Activated CD4-positive, CD25-positive, alpha-beta regulatory T cell treated with anti-CD3 and anti-CD28 coated beads, Interleukin-2, amount 50 U/mL, for 16 hours (primary cell): Measurements from ENCODE around the gene PARP6.
A peak's percentile ranks its signal among the peaks of the same experiment; 100 is the strongest.
"Not testable (repeated sequence)": the region's sequence is repeated elsewhere in the genome, so short reads cannot be mapped to it uniquely, and the experiment has no call there.

ENCODE experiments used
- DNase-seq: peaks from one replicate; pipeline ENCODE4 v3.0.0-alpha.2; 2020; ENCODE audit warnings: low read depth, low spot score

Gene PARP6

DNA sequence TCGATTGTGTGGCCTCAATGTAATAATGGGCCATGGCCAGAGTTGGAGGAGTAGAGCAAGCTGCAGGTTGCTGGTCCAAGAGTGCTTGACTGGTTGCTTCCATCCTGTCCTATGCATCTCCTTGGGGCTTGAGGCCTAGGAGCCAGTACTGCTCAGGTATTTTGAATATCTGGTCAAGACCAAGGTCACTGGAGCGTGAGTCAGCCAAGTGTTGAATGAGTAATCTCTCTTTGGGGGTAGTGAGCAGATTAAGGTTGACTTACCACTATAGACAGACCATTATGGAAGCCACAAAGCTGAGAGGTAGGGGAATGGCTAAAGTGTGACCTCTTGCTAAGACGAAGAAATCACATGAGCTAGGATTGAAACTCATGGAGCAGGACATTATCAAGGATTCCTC lies 9.4 kb upstream of the PARP6 start:
- no peak for DNase-seq

DNA sequence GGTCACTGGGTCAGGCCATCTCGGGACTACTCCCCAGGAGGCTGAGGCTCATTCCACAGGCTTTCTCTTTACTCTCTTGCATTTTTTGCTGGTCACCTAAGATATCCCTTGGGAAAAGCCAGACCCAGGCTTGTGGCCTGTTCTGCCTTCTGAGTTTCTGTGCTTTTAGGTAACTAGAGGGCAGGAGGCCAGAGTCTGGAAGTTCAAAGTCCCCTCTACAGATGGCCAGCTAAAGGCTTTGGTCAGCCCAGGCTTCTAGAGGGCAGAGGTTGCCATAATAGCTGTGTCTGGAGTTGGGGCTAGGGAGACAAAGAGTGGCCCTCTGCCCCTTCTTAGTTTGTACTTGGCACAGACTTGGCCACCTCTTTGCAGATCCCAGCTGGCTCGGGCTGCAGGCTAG lies 8.4 kb upstream of the PARP6 start:
- DNase-seq: no peak

DNA sequence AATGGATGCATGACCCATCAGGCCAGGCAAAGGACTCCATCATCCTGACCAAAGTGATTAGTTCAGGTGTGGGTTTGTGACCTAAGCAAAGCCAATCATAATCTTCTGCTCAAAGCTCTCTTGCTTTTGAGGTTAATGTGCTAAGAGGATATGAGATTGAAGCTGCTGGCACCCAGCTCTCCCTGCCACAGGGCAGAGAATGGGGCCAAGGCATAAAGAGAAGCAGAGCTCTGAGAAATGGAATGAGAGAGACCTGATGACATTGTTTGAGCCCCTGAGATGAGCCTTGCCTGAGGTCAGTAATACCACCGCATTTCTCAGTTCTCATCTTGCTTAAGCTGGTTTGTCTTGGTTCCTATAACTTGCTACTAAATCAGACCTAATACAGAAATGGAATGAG lies 6.4 kb upstream of the PARP6 start:
- DNase-seq: no peak

DNA sequence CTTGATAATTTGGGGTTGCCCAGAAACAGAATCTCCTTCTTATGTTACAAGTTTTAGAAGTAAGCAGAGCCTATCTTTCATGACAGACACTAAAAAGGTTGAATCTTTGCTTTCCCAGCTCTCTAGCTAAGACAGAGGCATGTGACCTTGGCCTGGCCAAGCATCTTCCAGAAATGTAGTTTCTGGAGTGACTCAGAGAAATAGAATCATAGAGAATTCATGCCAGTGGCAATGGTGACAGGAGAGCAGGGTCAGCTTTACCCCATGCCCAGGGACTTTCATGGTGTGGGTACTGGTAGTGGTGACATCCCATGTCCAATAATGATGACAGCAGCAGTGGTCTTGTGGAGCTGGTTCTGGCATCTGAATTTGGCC lies 4.0 kb upstream of the PARP6 start:
- no peak for DNase-seq

DNA sequence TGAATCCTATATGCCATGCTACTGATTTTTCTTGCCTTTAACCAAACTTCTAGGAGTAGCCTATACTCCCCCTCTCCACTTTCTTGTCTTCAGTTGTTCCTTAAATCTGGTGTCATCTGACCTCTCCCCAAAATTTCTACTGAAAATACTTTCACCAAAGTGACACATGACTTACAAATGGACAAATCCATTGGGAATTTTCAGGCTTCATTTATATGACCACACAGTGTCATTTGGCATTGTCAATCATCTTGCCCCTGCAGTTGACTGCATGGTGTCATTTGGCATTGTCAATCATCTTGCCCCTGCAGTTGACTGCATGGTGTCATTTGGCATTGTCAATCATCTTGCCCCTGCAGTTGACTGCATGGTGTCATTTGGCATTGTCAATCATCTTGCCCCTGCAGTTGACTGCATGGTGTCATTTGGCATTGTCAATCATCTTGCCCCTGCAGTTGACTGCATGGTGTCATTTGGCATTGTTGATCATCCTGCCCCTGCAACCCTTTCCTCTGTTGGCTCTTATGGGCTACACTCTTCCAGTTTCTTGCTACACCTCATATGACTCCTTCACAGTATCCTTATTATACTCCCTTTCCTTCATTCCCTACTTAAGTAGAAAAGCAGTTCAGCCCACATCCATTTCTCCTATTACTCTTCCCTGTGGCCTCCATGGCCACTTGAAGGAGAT lies 3.4 kb upstream of the PARP6 start:
- not testable (repeated sequence) for DNase-seq

DNA sequence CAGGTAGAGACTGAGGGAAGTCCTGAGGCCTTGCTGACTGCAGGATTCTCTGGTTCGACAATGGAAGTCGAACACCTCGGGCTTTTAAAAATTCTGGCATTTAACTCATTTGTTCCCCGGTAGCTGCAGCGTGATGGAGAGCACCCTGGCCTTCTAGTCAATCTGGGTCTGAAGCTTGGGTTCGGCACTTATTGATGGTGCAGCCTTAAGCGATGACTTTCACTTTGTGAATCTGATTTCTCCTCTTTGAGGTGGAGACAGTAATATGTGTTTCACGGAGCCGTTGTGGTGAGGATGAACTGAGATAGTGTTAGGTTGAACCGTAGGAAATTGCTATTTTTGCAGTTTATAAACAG lies 621 bp upstream of the PARP6 start:
- no peak for DNase-seq

DNA sequence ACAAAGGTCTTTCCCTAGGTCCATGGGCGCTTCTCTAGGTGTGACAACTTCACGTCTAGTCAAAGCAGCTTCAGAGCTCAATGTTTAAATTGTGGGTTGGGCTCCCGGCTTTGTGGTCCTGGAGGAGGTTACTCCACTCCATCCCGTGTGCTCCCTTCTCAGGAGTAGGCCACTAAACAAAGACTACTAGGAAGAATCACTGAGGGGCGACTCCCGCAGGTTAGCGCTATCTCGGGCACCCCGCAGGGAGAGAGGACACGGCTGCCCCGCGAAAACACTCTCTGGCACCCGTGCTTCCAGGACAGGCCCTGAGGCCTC lies 500 bp downstream of the PARP6 start:
- no peak for DNase-seq

DNA sequence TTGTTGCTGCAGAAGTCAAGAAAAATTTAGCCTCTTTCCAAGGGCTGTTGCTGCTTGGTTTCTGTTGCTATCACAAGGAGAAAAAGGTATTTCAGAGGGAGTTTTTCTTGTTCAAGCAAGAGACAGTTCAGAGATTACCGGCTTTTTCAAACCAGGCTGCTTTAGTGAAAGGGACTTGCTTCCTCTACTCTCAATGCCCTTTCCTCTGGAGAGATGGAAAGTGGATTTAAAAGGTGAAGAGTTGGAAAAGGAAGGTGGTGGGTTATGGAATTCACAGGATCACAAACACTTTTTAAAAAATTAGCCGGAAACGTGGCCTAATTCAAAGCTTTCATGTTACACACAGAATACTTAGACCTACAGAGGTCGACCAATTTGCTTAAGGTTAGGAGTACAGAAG lies 1.1 kb downstream of the PARP6 start:
- DNase-seq: no peak

DNA sequence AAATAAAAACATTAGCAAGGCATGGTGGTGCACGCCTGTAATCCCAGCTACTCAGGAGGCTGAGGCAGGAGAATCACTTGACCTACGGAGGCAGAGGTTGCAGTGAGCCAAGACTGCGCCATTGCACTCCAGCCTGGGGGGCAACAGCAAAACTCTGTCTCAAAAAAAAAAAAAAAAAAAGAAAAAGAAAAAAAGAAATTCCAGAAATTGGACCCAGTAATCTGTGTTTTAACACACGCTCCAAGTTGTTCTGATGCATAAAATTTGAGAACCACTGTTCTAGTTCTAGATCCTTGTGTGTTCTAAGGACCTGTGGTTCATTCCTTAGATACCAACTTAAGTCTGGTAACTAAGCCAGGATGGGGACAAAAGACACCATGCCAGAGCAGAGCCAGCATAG lies 2.6 kb downstream of the PARP6 start:
- no peak for DNase-seq

DNA sequence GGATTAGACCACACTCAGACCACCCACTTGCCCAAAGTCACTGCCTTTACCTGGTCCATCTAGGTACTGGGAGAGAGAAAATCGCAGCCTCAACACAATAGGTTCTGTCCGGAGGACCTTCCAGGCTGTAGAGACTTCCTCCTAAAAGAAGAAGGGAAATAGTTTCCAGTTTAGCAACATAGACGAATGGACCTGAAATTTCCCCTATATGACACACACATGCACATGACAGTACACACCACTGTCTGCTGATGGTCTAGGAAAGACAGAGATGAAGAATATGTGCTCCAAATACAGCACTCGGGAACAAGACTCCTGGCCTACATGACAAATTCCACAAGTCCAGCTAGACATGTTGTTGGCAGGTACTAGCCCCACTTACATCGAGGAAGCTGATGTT lies 7.3 kb downstream of the PARP6 start:
- no peak for DNase-seq

DNA sequence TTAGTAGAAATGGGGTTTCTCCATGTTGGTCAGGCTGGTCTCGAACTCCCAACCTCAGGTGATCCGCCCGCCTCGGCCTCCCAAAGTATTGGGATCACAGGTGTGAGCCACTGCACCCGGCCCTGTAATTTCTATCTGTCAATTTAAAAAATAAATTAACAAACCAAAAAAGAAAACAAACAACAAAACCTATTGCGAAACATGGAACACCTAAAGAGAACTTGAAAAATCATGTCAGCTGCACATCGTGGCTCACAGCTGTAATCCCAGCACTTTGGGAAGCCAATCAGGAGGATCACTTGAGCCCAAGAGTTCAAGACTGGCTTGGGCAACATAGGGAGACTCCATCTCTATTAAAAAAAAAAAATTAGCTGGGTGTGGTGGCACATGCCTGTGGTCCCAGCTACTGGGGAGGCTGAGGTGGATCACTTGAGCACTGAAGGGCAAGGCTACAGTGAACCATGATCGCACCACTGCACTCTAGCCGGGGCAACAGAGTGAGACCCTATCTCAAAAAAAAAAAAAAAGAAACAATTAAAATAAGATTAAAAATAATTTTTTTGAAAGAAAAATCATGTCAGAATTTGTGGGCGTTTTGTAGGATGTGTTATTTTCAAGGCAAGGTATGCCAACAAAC lies 19.6 kb downstream of the PARP6 start:
- DNase-seq: no peak

DNA sequence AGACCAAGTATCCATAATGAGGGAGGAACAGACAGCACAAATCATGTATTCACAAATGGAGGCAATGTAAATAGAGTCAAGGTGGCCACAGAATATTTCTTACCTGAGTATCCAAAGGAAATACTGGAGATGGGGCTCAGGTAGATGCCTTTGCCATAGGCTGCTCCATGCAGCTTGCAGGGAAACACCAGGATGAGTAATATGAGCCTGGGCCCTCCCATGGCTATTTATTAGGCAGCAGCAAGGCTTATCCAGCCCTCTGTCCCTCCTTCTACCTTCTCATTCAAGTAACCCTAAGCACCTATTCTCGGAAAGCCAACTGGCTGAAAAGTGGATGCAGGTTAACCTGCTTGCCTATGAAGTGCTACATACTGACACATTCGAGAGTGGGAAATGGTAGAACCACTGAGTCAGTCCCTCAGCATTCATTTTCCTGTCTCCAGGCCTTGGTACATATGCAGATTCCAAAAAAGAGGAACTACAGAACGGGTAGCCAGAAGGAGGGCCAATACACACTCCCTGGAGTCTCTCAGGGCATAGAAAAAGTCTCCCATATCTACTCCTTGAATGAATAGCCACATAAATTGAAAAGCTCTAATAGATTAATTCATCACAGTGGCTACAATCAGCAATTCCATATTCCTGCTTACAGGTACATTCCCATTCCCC lies 23.1 kb downstream of the PARP6 start:
- no peak for DNase-seq

DNA sequence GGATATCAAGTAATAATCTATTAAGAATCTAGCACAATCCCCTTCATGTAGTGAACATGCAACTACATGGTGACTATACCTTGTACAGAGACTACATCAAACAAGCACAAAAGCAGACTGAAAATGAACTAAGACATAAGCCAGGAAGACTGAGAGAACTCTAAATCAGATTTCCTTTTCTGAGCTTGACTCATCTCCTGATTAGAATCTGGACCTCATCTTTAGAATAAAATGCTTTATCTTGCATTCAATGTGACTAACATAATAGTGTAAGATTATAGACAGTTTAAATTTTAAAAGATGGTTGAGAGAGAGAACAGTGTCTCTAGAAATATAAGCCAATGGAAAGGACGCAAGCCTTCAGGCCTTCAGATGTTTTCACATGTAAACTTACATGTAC lies 23.8 kb downstream of the PARP6 start:
- no peak for DNase-seq

DNA sequence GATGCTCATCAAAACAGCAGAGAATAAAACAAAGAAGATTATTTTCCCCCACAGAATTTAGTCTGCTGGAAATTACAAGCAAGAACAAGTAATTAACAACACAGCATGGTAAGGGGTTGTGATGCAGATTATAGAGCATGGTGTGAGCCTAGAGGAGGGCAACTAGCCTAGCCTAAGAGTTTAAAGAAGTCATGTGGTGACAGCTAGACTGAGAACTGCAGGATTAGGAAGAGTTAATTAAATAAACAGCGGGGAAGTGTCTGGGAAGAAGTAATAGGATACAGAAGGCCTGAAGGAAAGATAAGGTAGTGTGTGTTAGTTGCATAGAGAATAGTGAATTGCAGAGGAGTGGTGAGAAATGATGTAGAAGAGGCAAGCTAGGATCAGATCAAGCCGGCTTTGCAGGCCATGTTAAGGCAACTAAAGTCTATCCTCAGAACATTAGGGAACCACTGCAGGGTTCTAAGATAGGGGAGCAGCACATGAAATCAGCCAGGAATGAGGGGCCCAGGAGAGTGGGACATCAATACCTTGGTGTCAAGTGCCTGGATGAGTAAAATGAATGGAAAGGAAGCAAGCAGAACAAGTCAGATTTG lies 29.5 kb downstream of the PARP6 start:
- DNase-seq: no peak

DNA sequence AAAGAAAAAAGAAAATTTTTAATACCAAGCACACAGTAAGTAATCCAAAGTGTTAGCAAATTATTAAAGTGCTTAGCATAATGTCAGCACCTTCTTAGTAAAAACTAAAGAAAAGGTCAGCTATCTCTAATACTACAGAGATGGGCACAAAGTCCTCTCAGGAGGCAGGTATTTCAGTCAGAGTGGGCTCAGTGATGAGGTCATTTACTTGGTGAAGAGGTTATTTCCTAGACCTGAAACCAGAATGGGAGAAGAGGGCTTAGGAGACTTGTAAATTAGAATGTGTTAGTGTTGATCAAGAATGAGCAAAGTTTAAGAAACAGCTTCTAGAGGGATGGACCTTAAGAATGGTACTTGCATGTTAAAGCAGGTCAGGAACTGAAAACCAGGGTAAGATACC lies 32.7 kb downstream of the PARP6 start:
- DNase-seq: no peak

DNA sequence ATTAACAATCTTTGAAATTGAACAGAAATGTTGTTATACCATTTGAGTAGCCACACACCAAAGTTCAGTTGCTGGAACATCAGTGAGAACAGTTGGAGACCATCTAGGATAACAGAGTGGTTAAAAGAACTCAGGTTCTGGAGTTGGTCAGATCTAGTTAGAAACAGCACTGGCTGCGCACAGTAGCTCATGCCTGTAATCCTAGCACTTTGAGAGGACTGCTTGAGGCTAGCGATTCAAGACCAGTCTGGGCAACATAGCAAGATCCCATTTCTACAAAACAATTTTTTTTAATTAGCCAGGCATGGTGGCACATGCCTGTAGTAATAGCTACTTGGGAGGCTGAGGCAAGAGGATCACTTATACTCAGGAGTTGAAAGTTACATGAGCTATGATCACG lies 33.8 kb downstream of the PARP6 start:
- no peak for DNase-seq

DNA sequence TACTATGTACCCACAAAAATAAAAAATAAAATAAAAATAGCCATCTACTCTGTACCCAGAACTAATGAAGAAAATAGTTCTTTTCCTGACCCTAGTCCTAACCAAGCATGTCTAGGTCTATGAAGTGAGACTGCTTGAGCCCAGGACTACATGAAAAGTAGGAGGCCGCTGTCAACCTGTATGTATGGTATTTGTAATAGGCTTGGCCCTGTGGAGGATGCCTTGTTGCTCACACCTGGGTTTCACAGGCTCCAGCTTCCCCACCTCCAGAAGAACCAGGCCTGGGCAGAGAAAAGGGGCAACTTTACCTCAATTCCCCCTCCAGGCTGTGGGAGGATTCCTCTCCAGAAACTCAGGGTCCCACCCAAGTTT lies 34.5 kb downstream of the PARP6 start:
- DNase-seq: no peak

DNA sequence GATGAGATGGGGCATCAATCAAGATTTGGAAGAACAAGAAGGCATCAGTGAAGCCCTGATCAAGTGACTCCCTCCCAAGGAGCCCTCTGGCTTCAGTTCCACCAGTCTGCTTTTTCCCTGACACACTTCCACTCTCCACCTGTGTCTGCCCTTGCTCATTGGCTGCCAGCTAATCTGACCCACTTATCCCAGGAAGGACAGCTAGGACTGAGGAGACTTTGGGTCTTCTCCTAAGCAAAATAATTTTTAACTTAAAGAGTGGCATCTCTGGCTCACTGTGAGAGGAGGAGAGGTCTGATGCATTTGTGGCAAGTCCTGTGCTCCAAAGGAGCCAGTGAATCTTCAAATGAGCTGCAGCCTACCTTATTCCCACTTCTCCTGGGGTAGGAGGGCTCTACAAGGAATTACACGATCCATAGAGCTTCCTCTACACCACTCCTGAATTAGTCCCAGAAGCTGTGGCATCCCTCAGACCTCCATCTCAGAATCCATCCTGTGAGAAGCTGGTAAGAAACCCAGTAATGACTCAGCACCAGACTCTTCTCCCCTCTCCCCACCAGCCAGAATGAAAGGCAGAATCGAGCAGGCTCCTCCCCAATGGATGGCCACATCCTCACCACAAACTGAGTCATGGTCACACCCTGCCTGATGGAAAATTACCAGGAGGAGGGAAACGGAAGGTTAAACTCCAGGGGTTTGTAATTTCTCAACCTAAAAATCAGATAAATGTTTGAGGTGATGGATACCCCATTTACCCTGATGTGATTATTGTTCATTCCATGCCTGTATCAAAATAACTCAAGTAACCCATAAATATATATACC lies 35.1 kb downstream of the PARP6 start:
- DNase-seq: peak; percentile 39

DNA sequence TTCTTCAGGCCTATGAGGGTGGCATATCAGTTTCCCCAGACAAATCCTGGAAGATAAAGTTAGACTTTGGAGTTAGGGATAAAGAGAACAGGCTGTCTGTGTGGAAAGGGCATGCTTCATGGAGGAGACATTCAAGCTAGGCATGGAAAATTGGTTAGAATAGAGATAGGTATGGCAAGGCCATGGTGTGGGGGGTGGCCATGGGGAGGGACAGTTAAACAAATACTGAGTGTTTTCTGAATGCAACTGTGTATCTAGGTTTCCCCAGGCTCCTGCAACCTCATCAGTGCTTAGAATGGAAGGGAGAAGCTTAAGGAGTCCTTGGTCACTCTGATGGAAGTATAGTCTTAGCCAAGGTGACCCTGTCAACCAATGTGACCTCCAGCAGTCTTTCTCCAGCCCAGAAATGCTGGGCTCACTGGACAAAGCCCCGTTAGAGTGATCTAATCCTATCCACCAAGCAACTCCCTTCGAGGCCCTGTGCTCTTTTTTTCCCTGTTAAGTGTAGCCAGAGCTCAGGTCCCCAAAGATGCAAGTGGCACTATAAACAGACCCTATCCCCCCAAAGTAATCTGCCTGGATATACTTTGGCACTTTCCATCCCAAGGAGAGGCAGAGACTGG lies 35.9 kb downstream of the PARP6 start:
- no peak for DNase-seq

DNA sequence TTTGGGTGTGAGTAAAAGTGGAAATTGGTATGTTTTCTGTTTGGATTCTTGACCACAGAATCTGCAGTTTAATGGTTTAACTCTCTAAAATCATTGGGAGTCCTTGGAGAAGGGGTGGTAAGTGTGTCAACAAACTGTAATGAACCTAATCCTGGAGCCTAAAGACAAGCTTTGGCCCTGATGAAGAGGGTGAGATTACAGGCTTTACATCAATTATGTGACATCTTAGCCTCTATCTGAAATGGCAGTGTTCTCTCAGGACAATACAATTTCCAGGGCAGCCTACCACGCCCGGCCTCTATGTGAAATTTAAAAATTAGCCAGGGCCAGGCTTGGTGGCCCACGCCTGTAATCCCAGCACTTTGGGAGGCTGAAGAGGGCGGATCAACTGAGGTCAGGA lies 37.1 kb downstream of the PARP6 start:
- DNase-seq: no peak

DNA sequence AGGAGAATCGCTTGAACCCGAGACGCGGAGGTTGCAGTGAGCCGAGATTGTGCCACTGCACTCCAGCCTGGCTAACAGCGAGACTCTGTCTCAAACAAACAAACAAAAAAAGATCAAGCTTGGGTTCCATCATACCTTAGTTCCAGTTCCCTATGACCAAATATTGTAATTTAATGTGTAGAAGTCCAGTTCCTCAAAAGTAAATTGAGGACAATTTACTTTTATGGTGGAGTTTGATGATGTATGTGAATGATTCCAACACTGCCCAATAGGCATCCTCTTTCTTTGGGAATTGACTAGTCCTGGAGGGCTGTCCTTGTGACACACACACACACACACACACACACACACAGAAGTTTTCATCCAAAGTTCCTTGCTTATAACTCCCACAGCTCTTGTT lies 38.6 kb downstream of the PARP6 start:
- DNase-seq: no peak
